KMS-11 (cell line): ENCODE measurements around the gene CDCP1.

ENCODE experiments used
- H2AFZ ChIP-seq: fragments of 200-600 bp; sonication (generic); 2 replicates; pipeline ENCODE4 v1.6.1; 2016; ENCODE audit warnings: antibody characterized with exemption, mixed run types, low read depth
- H3K27ac ChIP-seq: fragments of 200-600 bp; sonication (generic); 2 replicates; pipeline ENCODE4 v1.6.1; 2016; ENCODE audit warnings: mild to moderate bottlenecking, mixed run types
- H3K27me3 ChIP-seq: fragments of 200-600 bp; sonication (generic); 2 replicates; pipeline ENCODE4 v1.6.1; 2017; ENCODE audit warnings: mild to moderate bottlenecking, low read depth, mixed run types, moderate library complexity; ENCODE audit not compliant: insufficient read depth
- H3K36me3 ChIP-seq: fragments of 200-600 bp; sonication (generic); 2 replicates; pipeline ENCODE4 v1.6.1; 2017; ENCODE audit warnings: mild to moderate bottlenecking, mixed run types; ENCODE audit not compliant: insufficient read depth
- H3K4me1 ChIP-seq: fragments of 200-600 bp; sonication (generic); 2 replicates; pipeline ENCODE4 v1.6.1; 2016; ENCODE audit warnings: mild to moderate bottlenecking, low read depth, mixed run types; ENCODE audit not compliant: poor library complexity, severe bottlenecking
- H3K4me2 ChIP-seq: fragments of 200-600 bp; sonication (generic); 2 replicates; pipeline ENCODE4 v1.7.0; 2016; ENCODE audit warnings: mild to moderate bottlenecking, mixed run types
- H3K4me3 ChIP-seq: fragments of 200-600 bp; sonication (generic); IDR thresholded peaks from 2 replicates; pipeline ENCODE4 v1.6.1; 2017; ENCODE audit warnings: low read depth, low read length, mixed read lengths; ENCODE audit not compliant: insufficient read depth
- H3K79me2 ChIP-seq: fragments of 200-600 bp; sonication (generic); 2 replicates; pipeline ENCODE4 v1.6.1; 2016; ENCODE audit warnings: low read depth, mixed run types; ENCODE audit not compliant: insufficient read depth
- H3K9ac ChIP-seq: fragments of 200-600 bp; sonication (generic); 2 replicates; pipeline ENCODE4 v1.6.1; 2016; ENCODE audit warnings: mild to moderate bottlenecking, mixed run types
- H4K20me1 ChIP-seq: fragments of 200-600 bp; sonication (generic); 2 replicates; pipeline ENCODE4 v1.6.1; 2016; ENCODE audit warnings: mild to moderate bottlenecking, mixed run types; ENCODE audit not compliant: insufficient read depth
- TF ChIP-seq, protein P1 (sequence below): fragments of 200-600 bp; sonication (generic); conservative IDR thresholded peaks from 2 replicates; pipeline ENCODE4 v1.6.1; 2017; ENCODE audit warnings: low read depth, mild to moderate bottlenecking, antibody characterized with exemption, low read length, moderate library complexity, mixed read lengths

The CDCP1 gene

DNA sequence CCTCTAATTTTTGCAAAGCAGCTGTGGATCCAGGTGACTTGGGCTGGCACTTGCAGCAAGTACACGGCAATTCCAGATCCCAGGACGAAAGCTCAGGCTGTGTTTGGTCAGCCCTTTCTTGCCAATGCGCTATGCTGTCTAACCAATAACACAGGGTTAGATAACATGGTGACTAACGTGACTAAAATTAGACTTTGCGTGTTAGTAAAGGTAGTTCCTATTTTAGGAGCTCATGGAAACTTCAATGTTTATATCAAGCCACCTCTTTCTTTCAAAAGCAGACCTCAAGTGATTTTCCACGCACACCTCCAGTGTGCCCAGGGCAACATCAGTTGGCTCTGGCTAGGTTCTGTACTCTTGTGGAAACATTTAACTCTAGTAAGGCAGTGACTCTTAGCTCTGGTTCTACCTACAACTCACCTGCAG, 32.5 kb downstream of the CDCP1 start:
- peaks cover 24% of the 10 kb centered on the region for H3K4me1 ChIP-seq
- no peaks in the 10 kb centered on the region for H3K79me2 ChIP-seq
- H3K9ac ChIP-seq = no peak overlapping the region
- no peak overlapping the region for H3K4me3 ChIP-seq
- TF ChIP-seq, protein P1, sequence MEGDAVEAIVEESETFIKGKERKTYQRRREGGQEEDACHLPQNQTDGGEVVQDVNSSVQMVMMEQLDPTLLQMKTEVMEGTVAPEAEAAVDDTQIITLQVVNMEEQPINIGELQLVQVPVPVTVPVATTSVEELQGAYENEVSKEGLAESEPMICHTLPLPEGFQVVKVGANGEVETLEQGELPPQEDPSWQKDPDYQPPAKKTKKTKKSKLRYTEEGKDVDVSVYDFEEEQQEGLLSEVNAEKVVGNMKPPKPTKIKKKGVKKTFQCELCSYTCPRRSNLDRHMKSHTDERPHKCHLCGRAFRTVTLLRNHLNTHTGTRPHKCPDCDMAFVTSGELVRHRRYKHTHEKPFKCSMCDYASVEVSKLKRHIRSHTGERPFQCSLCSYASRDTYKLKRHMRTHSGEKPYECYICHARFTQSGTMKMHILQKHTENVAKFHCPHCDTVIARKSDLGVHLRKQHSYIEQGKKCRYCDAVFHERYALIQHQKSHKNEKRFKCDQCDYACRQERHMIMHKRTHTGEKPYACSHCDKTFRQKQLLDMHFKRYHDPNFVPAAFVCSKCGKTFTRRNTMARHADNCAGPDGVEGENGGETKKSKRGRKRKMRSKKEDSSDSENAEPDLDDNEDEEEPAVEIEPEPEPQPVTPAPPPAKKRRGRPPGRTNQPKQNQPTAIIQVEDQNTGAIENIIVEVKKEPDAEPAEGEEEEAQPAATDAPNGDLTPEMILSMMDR = no peak
- H3K27ac ChIP-seq = no peak overlapping the region
- no peaks in the 10 kb centered on the region for H4K20me1 ChIP-seq
- H2AFZ ChIP-seq = no peak overlapping the region
- no peak overlapping the region for H3K4me2 ChIP-seq
- H3K36me3 ChIP-seq = no peaks in the 10 kb centered on the region
- no peaks in the 10 kb centered on the region for H3K27me3 ChIP-seq

DNA sequence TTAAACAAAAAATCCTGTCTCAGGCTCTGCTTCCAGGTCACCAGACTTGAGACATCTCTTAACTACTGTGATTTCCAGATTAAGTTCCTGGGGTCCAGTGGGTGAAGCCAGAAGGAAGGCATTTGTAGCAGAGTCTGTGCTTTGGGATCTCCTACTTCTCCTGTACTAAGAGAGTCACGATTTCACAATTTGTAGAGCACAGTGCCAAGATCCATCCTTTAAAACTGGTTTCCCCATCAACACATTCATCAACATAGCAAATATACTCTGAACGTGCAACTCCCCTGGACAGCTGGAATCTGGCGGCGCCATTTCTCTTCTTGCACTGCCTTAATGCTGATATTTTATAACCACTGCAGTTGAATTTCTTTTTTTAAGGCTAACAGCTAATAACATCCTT, 33.2 kb downstream of the CDCP1 start:
- TF ChIP-seq, protein P1 = no peak
- no peak overlapping the region for H3K27ac ChIP-seq

DNA sequence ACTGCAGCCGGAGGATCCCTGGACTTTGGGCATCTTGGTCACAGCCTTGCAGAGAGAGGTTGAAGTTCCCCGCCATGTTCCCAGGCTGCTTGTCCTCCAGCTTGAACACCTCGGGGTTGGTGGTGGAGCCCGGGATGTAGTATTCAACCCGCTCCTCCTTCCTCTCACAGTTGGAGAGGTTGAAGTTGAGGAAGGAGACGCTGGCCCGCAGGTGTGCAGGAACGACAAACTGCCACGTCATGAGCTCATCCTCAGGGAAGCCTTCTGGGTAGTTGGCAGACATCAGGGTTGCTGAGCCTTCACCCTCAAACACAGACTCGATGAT, 35.7 kb downstream of the CDCP1 start:
- H4K20me1 ChIP-seq = no peaks in the 10 kb centered on the region
- H3K9ac ChIP-seq = no peak overlapping the region
- peak overlapping the region; percentile 49; the same call in 1 of the 2 replicates for H2AFZ ChIP-seq
- H3K27ac ChIP-seq = no peak overlapping the region
- no peak overlapping the region for H3K4me3 ChIP-seq
- no peaks in the 10 kb centered on the region for H3K36me3 ChIP-seq
- peaks cover 25% of the 10 kb centered on the region for H3K4me1 ChIP-seq
- H3K79me2 ChIP-seq = no peaks in the 10 kb centered on the region
- H3K4me2 ChIP-seq = peak overlapping the region; percentile 21; the same call in 1 of the 2 replicates
- H3K27me3 ChIP-seq = no peaks in the 10 kb centered on the region
- TF ChIP-seq, protein P1 = no peak

More for the DNA sequence above, 33.2 kb downstream of the CDCP1 start:
- H3K27me3 ChIP-seq = no peaks in the 10 kb centered on the region
- no peak overlapping the region for H3K4me2 ChIP-seq
- peaks cover 19% of the 10 kb centered on the region for H3K4me1 ChIP-seq
- no peak overlapping the region for H3K9ac ChIP-seq
- no peaks in the 10 kb centered on the region for H3K36me3 ChIP-seq
- H2AFZ ChIP-seq = no peak overlapping the region
- H3K79me2 ChIP-seq = no peaks in the 10 kb centered on the region
- H3K4me3 ChIP-seq = no peak overlapping the region
- no peaks in the 10 kb centered on the region for H4K20me1 ChIP-seq

DNA sequence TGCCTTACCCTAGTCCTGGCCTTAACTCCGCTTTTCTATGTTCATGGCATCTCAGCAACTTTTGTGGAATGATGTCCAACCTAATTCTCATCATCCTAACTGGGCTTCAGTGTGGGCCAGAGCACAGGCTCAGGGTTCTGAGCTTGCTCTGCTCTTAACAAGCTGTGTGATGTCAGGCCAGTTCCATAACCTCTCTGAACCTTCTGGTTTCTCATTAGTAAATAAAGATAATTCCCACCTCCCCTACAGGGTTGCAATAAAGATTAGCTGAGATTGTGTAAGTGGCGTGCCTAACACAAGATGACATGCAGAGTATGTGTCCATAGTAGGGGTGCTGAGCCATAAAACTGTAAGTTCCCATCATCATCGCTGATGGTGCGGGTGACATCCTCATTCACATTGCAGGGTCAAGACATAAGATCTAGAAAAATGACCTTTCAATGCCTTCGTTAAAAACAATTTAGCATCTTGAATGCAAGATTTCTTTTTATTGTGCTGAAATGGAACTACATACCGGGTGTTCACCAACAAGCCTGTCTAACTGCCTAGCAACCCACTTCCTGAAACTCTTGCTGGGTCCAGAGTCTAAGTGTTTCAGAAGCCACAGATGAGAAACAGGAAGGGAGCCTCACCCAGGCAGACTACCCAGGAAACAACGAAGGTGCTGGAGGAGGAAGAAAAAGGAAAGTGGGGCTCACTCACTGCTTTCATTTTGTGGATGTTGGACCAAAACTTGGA, 36.2 kb downstream of the CDCP1 start:
- Histone ChIP-seq H3K79me2 (no peaks in the 10 kb centered on the region), H3K9ac (no peak overlapping the region), H3K36me3 (no peaks in the 10 kb centered on the region), H3K4me1 (peaks cover 30% of the 10 kb centered on the region), H2AFZ (peak overlapping the region; percentile 49; the same call in 1 of the 2 replicates), H3K27ac (no peak overlapping the region), H3K4me2 (peak overlapping the region; percentile 21; the same call in 1 of the 2 replicates), H3K27me3 (no peaks in the 10 kb centered on the region), H3K4me3 (no peak overlapping the region), H4K20me1 (no peaks in the 10 kb centered on the region)
- TF ChIP-seq, protein P1 = no peak
